GM12878 (cell line): ENCODE data around the gene C1RL. TPM values are rescaled to one million over a fixed set of nuclear protein-coding genes. Genes with fewer than 3 reads are reported as not detected.

Experiments used
- ATAC-seq: fragments of 200-7000 bp; cut with Tn5 transposase; 3 replicates; pipeline ENCODE4 v1.9.1; 2020; ENCODE audit warnings: mild to moderate bottlenecking, moderate library complexity
- BruUV-seq: library from RNA; stranded (reverse); fragments of 400-500 nt; replicated peaks from 2 replicates; lab custom pipeline; 2021; lab: Mats Ljungman, UMichigan
- CTCF ChIA-PET: fragments of 300-600 bp; sonication (Branson Sonifier 250); formaldehyde crosslinking; extraction: SDS; loops from one replicate; lab custom pipeline; 2021; ENCODE audit warnings: inconsistent platforms; lab: Yijun Ruan, JAX
- POLR2A ChIA-PET: fragments of 350-600 bp; formaldehyde crosslinking; extraction: SDS; loops from one replicate; lab custom pipeline; 2021; ENCODE audit warnings: inconsistent platforms; lab: Charles Lee
- RAD21 ChIA-PET: fragments of 300-600 bp; sonication (Branson Sonifier 250); formaldehyde crosslinking; loops from one replicate; lab custom pipeline; 2023; ENCODE audit warnings: antibody characterized with exemption; ENCODE audit not compliant: unreplicated experiment; lab: Charles Lee
- SMC1A ChIA-PET: fragments of 300-600 bp; sonication (Branson Sonifier 250); formaldehyde crosslinking; loops from one replicate; lab custom pipeline; 2023; ENCODE audit not compliant: unreplicated experiment, uncharacterized antibody; lab: Charles Lee
- DNase-seq: peaks from one replicate; pipeline ENCODE4 v3.0.0-alpha.2; 2011; ENCODE audit warnings: low read depth, low spot score
- FAIRE-seq: peaks from 3 replicates; lab custom pipeline; 2011; peaks lifted over from hg19 to GRCh38; lab: Jason Lieb, UNC
- H2AFZ ChIP-seq: 2 replicates; pipeline ENCODE4 v1.6.0; 2011; ENCODE audit warnings: low read depth, low read length, control low read depth; ENCODE audit not compliant: control insufficient read depth
- H3K27ac ChIP-seq: 2 replicates; pipeline ENCODE4 v1.5.1; 2011; ENCODE audit warnings: control low read depth; ENCODE audit not compliant: control insufficient read depth, insufficient read depth
- H3K27me3 ChIP-seq, 2 experiments: replicated peaks in 1 of 2; 2 replicates each; pipeline versions ENCODE4 v1.6.0 to v1.6.1; 2011; ENCODE audit warnings: low read length in 1 of 2; ENCODE audit not compliant: control insufficient read depth in 2 of 2, insufficient read depth in 2 of 2
- H3K36me3 ChIP-seq, 2 experiments: 2 replicates each; pipeline ENCODE4 v1.5.1; 2011; ENCODE audit warnings: low read length in 1 of 2; ENCODE audit not compliant: control insufficient read depth in 2 of 2, insufficient read depth in 2 of 2
- H3K4me1 ChIP-seq: 2 replicates; pipeline ENCODE4 v1.6.1; 2011; ENCODE audit warnings: mild to moderate bottlenecking, low read length, moderate library complexity, mixed read lengths; ENCODE audit not compliant: control insufficient read depth, insufficient read depth
- H3K4me2 ChIP-seq: 2 replicates; pipeline ENCODE4 v1.6.0; 2011; ENCODE audit warnings: control low read depth; ENCODE audit not compliant: control insufficient read depth, insufficient read depth
- H3K4me3 ChIP-seq: fragments of 200-600 bp; sonication (generic); 2 replicates; pipeline ENCODE4 v1.5.1; 2016
- H3K79me2 ChIP-seq: 2 replicates; pipeline ENCODE4 v1.6.0; 2011; ENCODE audit warnings: low read length; ENCODE audit not compliant: control insufficient read depth, insufficient read depth
- H3K9ac ChIP-seq: 2 replicates; pipeline ENCODE4 v1.8.0; 2011; ENCODE audit warnings: low read length, control low read depth, mixed read lengths; ENCODE audit not compliant: control insufficient read depth, insufficient read depth
- H3K9me3 ChIP-seq: replicated peaks from 3 replicates; pipeline ENCODE4 v1.5.1; 2011; ENCODE audit warnings: mild to moderate bottlenecking, low read length; ENCODE audit not compliant: control insufficient read depth, insufficient read depth
- H4K20me1 ChIP-seq: 2 replicates; pipeline ENCODE4 v1.6.0; 2011; ENCODE audit not compliant: control insufficient read depth, insufficient read depth
- CHD1 ChIP-seq: IDR thresholded peaks from 2 replicates; pipeline ENCODE4 v1.6.1; 2012; ENCODE audit warnings: low read depth, low read length, improper control_type of control experiment
- CHD4 ChIP-seq: fragments of 200-600 bp; sonication (generic); IDR thresholded peaks from 2 replicates; pipeline ENCODE4 v1.6.1; 2016; ENCODE audit warnings: mild to moderate bottlenecking
- RAD21 ChIP-seq: IDR thresholded peaks from 2 replicates; pipeline ENCODE4 v1.6.1; 2011; ENCODE audit warnings: mild to moderate bottlenecking, low read depth, low read length, moderate library complexity; ENCODE audit not compliant: insufficient read depth
- RCOR1 ChIP-seq: conservative IDR thresholded peaks from 2 replicates; pipeline ENCODE4 v1.6.1; 2012; ENCODE audit warnings: low read depth, low read length, improper control_type of control experiment
- SMC3 ChIP-seq: IDR thresholded peaks from 2 replicates; pipeline ENCODE4 v1.6.1; 2011; ENCODE audit warnings: low read length, improper control_type of control experiment, borderline replicate concordance
- TCF12 ChIP-seq: IDR thresholded peaks from 2 replicates; pipeline ENCODE4 v1.6.1; 2011; ENCODE audit warnings: low read depth, mild to moderate bottlenecking, low read length
- WGBS: methylation state at CpG from one replicate; pipeline ENCODE4 v1.1.6; 2016; ENCODE audit warnings: low lambda C conversion rate; ENCODE audit not compliant: insufficient replicate concordance, insufficient coverage; ENCODE audit errors: missing lambda C conversion rate; 5-methylcytosine and 5-hydroxymethylcytosine counted together
- in situ Hi-C: fragments of 300-500 bp; cut with MboI; formaldehyde crosslinking; loops from 9 replicates; pipeline ENCODE4 v1.14.3; 2018; ENCODE audit warnings: mixed read lengths
- intact Hi-C: fragments of 100-400 bp; cut with micrococcal nuclease; formaldehyde crosslinking; loops from one replicate; pipeline ENCODE4 v1.14.2; 2022; ENCODE audit not compliant: unreplicated experiment
- polyA plus RNA-seq, 11 experiments: library from polyadenylated mRNA; depleted of rRNA in 4 of 11; unstranded in 6 of 11; stranded (reverse) in 5 of 11; fragments of >200 nt; fragmentation: Nextera tagmentation in 4 of 11; fragmentation: Illumina TruSeq in 1 of 11; extraction: Ambion mirVana in 4 of 11; extraction: Trizol in 1 of 11; gene quantifications; 1 replicate in 1 of 11; 2 replicates in 10 of 11; pipeline versions ENCODE4 v1.2.1 to v1.2.3, GENCODE V29; 2011 to 2016; ENCODE audit warnings: inconsistent platforms in 2 of 11, missing spikeins in 2 of 11, low read depth in 1 of 11
- total RNA-seq, 4 experiments: library from RNA; depleted of rRNA in 3 of 4; stranded (reverse); fragments of >200 nt in 3 of 4; fragmentation: Illumina TruSeq in 1 of 4; extraction: Trizol in 1 of 4; gene quantifications; 2 replicates each; pipeline versions ENCODE4 v1.2.1 to v1.2.3, GENCODE V29; 2013 to 2021
- TF ChIP-seq, protein P1 (sequence below): IDR thresholded peaks from 2 replicates; pipeline ENCODE4 v1.6.1; 2012; ENCODE audit warnings: mild to moderate bottlenecking, low read depth, low read length
- TF ChIP-seq, protein P2 (sequence below), 3 experiments: IDR thresholded peaks in 2 of 3; conservative IDR thresholded peaks in 1 of 3; 2 replicates each; pipeline ENCODE4 v1.5.1; 2011; ENCODE audit warnings: low read depth in 3 of 3, low read length in 3 of 3, mild to moderate bottlenecking in 3 of 3, control low read depth in 2 of 3, moderate library complexity in 2 of 3, inconsistent platforms in 1 of 3, mixed read lengths in 1 of 3; ENCODE audit not compliant: control insufficient read depth in 2 of 3, insufficient read depth in 1 of 3; ENCODE audit errors: extremely low read depth in 1 of 3
- TF ChIP-seq, protein P3 (sequence below): IDR thresholded peaks from 2 replicates; pipeline ENCODE4 v1.6.1; 2011; ENCODE audit warnings: mild to moderate bottlenecking, low read depth, low read length, moderate library complexity; ENCODE audit not compliant: insufficient replicate concordance

The C1RL gene
- total and polyA plus RNA-seq, 10 of the 15 experiments (the other 5 are each of a cell fraction or from before 2014, with no cell fraction given), result 1.3 to 12.8 (median 8.1) TPM

DNA sequence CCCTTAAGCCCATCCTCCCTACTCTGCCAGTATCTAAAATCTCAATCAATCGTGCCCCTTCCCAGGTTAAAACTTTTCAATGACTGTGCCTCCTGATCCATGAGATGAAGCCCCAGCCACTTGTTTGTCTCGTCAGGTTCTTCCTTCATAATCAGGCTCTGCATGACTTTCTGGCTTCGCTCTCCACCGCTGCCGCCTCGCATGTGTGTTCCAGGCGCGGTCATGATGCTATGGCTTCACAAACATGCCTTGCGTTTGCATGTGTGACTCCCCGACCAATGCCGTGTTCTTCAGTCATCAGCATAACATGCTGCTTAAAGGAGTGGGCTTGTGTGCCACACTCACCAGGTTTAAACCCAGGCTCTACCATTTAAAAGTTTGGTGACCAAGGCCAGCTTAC is 5.0 kb upstream of the C1RL start (continued):
- TF ChIP-seq RCOR1 (no peak), TCF12 (no peak), CHD1 (no peak)
- TF ChIP-seq, protein P1, sequence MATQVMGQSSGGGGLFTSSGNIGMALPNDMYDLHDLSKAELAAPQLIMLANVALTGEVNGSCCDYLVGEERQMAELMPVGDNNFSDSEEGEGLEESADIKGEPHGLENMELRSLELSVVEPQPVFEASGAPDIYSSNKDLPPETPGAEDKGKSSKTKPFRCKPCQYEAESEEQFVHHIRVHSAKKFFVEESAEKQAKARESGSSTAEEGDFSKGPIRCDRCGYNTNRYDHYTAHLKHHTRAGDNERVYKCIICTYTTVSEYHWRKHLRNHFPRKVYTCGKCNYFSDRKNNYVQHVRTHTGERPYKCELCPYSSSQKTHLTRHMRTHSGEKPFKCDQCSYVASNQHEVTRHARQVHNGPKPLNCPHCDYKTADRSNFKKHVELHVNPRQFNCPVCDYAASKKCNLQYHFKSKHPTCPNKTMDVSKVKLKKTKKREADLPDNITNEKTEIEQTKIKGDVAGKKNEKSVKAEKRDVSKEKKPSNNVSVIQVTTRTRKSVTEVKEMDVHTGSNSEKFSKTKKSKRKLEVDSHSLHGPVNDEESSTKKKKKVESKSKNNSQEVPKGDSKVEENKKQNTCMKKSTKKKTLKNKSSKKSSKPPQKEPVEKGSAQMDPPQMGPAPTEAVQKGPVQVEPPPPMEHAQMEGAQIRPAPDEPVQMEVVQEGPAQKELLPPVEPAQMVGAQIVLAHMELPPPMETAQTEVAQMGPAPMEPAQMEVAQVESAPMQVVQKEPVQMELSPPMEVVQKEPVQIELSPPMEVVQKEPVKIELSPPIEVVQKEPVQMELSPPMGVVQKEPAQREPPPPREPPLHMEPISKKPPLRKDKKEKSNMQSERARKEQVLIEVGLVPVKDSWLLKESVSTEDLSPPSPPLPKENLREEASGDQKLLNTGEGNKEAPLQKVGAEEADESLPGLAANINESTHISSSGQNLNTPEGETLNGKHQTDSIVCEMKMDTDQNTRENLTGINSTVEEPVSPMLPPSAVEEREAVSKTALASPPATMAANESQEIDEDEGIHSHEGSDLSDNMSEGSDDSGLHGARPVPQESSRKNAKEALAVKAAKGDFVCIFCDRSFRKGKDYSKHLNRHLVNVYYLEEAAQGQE, result no peak

DNA sequence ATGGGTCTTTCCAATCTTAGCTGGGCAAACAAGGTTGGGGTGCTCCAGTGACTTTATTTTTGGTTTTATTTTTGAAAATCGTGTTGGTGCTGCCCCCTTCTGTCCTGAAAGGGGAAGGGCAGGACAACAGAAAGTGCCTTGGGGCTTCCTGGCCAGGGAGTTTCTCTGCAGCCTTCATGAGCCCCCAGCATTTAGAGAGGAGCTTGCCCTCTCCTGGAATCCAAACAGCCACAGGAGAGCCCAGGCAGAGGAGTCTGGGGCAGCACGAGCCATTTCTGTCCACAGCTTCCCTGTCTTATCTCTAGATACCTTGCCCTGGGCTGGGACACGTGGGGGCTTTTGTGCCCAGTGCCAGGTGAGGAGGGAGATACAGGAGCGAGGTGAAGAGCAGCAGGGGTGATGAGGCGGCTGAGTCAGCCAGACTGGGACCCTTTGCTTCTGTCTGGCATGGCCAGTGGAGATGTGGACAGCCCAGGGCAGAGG is 4.4 kb upstream of the C1RL start:
- H3K4me1 ChIP-seq, result peaks cover 12% of the 10 kb centered on the region
- ChIA-PET SMC1A (interaction anchor here (0.9 to 3.6 kb wide), 18 partner anchors 12 to 262 kb away, joined by 3 to 40 read pairs (median 4); partner anchors contain the start of genes C12orf57, CDCA3, LPCAT3 and RNU7-1), CTCF (interaction anchor here (0.6 to 7.7 kb wide), 38 partner anchors 9 to 335 kb away, joined by 3 to 61 read pairs (median 6); partner anchors contain the start of genes C12orf57, C1R, CLSTN3 and LPCAT3), POLR2A (interaction anchor here (0.6 to 7.2 kb wide), 8 partner anchors 9 to 261 kb away, joined by 3 to 55 read pairs (median 3); partner anchors contain the start of genes C12orf57, LPCAT3, RNU7-1 and USP5)
- H2AFZ ChIP-seq, result no peak overlapping the region; the same call in 1 of the 2 replicates
- H3K36me3 ChIP-seq, result peaks cover 0 to 30% of the 10 kb centered on the region in 2 experiments; a peak in 3 of 4 replicates
- intact Hi-C loops (loop anchor here (2.0 to 5.0 kb wide), 3 partner anchors 151 to 245 kb away; no protein-coding TSS in a partner anchor), in situ Hi-C loops (loop anchor here (5.0 kb wide), 1 partner anchor 151 kb away; no protein-coding TSS in a partner anchor)
- H3K4me2 ChIP-seq, result no peak overlapping the region; the same call in 1 of the 2 replicates
- peaks cover 27% of the 10 kb centered on the region for H3K79me2 ChIP-seq
- TF ChIP-seq, protein P2, sequence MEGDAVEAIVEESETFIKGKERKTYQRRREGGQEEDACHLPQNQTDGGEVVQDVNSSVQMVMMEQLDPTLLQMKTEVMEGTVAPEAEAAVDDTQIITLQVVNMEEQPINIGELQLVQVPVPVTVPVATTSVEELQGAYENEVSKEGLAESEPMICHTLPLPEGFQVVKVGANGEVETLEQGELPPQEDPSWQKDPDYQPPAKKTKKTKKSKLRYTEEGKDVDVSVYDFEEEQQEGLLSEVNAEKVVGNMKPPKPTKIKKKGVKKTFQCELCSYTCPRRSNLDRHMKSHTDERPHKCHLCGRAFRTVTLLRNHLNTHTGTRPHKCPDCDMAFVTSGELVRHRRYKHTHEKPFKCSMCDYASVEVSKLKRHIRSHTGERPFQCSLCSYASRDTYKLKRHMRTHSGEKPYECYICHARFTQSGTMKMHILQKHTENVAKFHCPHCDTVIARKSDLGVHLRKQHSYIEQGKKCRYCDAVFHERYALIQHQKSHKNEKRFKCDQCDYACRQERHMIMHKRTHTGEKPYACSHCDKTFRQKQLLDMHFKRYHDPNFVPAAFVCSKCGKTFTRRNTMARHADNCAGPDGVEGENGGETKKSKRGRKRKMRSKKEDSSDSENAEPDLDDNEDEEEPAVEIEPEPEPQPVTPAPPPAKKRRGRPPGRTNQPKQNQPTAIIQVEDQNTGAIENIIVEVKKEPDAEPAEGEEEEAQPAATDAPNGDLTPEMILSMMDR (IDR thresholded peaks at IDR 0.05 in 2 of 3, conservative IDR thresholded peaks at IDR 0.05 in 1 of 3; ENCODE audit: control insufficient read depth in 2 of 3, extremely low read depth in 1 of 3, insufficient read depth in 1 of 3, low read depth in 3 of 3, low read length in 3 of 3), result peak; percentile 78 to 84 (median 80)
- peak; percentile 53; the same call in 1 of the 2 replicates for TF ChIP-seq SMC3
- no peak for TF ChIP-seq CHD4
- TF ChIP-seq, protein P3, sequence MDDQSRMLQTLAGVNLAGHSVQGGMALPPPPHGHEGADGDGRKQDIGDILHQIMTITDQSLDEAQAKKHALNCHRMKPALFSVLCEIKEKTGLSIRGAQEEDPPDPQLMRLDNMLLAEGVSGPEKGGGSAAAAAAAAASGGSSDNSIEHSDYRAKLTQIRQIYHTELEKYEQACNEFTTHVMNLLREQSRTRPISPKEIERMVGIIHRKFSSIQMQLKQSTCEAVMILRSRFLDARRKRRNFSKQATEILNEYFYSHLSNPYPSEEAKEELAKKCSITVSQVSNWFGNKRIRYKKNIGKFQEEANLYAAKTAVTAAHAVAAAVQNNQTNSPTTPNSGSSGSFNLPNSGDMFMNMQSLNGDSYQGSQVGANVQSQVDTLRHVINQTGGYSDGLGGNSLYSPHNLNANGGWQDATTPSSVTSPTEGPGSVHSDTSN, result no peak
- peak; percentile 71 for TF ChIP-seq RAD21
- TF ChIP-seq, all 136 proteins: peak for 3
- Histone ChIP-seq H3K27me3 (no peaks in the 10 kb centered on the region), H3K9me3 (no peaks in the 10 kb centered on the region), H3K27ac (peak overlapping the region; percentile 40; the same call in 1 of the 2 replicates), H3K4me3 (no peak overlapping the region), H3K9ac (no peak overlapping the region), H4K20me1 (no peaks in the 10 kb centered on the region)
- ATAC-seq, result peak; percentile 56
- FAIRE-seq, result peak; percentile 57
- WGBS, result 21% methylated on average over 5 of the region's 5 CpGs
- RAD21 ChIA-PET, result interaction anchor here (1.0 to 7.6 kb wide), 10 partner anchors 17 to 261 kb away, joined by 3 to 89 read pairs (median 4); partner anchors contain the start of genes C12orf57, C1S, CDCA3 and LPCAT3
- BruUV-seq, result no TSS peak
- no peak for DNase-seq
